ENCODE data around the gene METAP2.

DNA sequence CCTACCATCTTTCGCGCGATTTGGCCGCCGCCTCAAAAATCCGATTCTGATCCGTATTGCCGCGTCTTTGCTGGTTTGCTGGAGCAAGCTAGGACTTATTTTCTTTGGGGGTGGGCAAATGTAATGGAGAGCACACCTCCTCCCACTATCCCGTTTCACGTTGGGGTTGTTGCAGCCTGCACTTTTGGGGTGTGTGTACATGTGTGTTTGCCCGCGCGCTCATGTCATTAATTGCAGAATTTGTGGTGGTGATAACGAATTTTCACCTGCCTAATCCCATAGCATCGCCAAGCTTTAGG, 657 bp downstream of the METAP2 start:
- TF ChIP-seq POLR2AphosphoS5 (IDR thresholded peaks at IDR 0.05) = no peak
- TF ChIP-seq, protein P1, sequence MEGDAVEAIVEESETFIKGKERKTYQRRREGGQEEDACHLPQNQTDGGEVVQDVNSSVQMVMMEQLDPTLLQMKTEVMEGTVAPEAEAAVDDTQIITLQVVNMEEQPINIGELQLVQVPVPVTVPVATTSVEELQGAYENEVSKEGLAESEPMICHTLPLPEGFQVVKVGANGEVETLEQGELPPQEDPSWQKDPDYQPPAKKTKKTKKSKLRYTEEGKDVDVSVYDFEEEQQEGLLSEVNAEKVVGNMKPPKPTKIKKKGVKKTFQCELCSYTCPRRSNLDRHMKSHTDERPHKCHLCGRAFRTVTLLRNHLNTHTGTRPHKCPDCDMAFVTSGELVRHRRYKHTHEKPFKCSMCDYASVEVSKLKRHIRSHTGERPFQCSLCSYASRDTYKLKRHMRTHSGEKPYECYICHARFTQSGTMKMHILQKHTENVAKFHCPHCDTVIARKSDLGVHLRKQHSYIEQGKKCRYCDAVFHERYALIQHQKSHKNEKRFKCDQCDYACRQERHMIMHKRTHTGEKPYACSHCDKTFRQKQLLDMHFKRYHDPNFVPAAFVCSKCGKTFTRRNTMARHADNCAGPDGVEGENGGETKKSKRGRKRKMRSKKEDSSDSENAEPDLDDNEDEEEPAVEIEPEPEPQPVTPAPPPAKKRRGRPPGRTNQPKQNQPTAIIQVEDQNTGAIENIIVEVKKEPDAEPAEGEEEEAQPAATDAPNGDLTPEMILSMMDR (IDR thresholded peaks at IDR 0.05) = no peak
- no peak for TF ChIP-seq POLR2A (IDR thresholded peaks at IDR 0.05)
